DOHH2 (cell line): ENCODE results near the gene SLC11A1.
A peak's percentile ranks its signal among the peaks of the same experiment; 100 is the strongest.

Source experiments
- H3F3A ChIP-seq: fragments of 200-600 bp; sonication (generic), shearing (Covaris generic); 2 replicates; pipeline ENCODE4 v1.6.0; 2016; ENCODE audit warnings: antibody characterized with exemption, mild to moderate bottlenecking; ENCODE audit not compliant: control insufficient read depth, insufficient read depth
- H3K27ac ChIP-seq: fragments of 200-600 bp; sonication (generic); 2 replicates; pipeline ENCODE4 v1.5.1; 2014; ENCODE audit warnings: low read depth, mild to moderate bottlenecking, low read length, moderate library complexity
- H3K27me3 ChIP-seq: fragments of 200-600 bp; sonication (generic); 2 replicates; pipeline ENCODE4 v1.6.1; 2014; ENCODE audit warnings: mild to moderate bottlenecking, low read length, mixed read lengths; ENCODE audit not compliant: control insufficient read depth
- H3K36me3 ChIP-seq: fragments of 200-600 bp; sonication (generic); 2 replicates; pipeline ENCODE4 v1.6.1; 2014; ENCODE audit warnings: mild to moderate bottlenecking, low read length, moderate library complexity, mixed read lengths; ENCODE audit not compliant: control insufficient read depth
- H3K4me1 ChIP-seq: fragments of 200-600 bp; sonication (generic); 2 replicates; pipeline ENCODE4 v1.6.1; 2014; ENCODE audit warnings: mild to moderate bottlenecking, low read length, mixed read lengths; ENCODE audit not compliant: control insufficient read depth
- H3K4me2 ChIP-seq: fragments of 200-600 bp; sonication (generic); 2 replicates; pipeline ENCODE4 v1.6.0; 2014; ENCODE audit warnings: mild to moderate bottlenecking, low read length, moderate library complexity
- H3K4me3 ChIP-seq: fragments of 200-600 bp; sonication (generic); 2 replicates; pipeline ENCODE4 v1.5.1; 2014; ENCODE audit warnings: mild to moderate bottlenecking, low read length, mixed read lengths
- H3K79me2 ChIP-seq: fragments of 200-600 bp; sonication (generic); 2 replicates; pipeline ENCODE4 v1.6.1; 2014; ENCODE audit warnings: mild to moderate bottlenecking, low read length, mixed read lengths; ENCODE audit not compliant: control insufficient read depth
- H3K9me2 ChIP-seq: fragments of 200-600 bp; sonication (generic); replicated peaks from 2 replicates; pipeline ENCODE4 v1.6.1; 2014; ENCODE audit warnings: mild to moderate bottlenecking, low read length, mixed read lengths; ENCODE audit not compliant: control insufficient read depth
- H3K9me3 ChIP-seq: fragments of 200-600 bp; sonication (generic); 2 replicates; pipeline ENCODE4 v1.6.1; 2014; ENCODE audit warnings: antibody characterized with exemption, low read length, mixed read lengths; ENCODE audit not compliant: control insufficient read depth, insufficient read depth
- H4K20me1 ChIP-seq: fragments of 200-600 bp; sonication (generic); 2 replicates; pipeline ENCODE4 v1.6.0; 2014; ENCODE audit warnings: low read depth, mild to moderate bottlenecking, antibody characterized with exemption, low read length, moderate library complexity; ENCODE audit not compliant: control insufficient read depth, insufficient read depth
- EZH2phosphoT487 ChIP-seq: fragments of 200-600 bp; sonication (generic); IDR thresholded peaks from 2 replicates; pipeline ENCODE4 v1.6.1; 2017; ENCODE audit warnings: borderline replicate concordance, mild to moderate bottlenecking, antibody characterized with exemption, low read length, moderate library complexity, mixed read lengths
- TF ChIP-seq, protein P1 (sequence below): fragments of 200-600 bp; sonication (generic); IDR thresholded peaks from one replicate; pipeline ENCODE4 v1.5.1; 2014; ENCODE audit warnings: antibody characterized with exemption, mild to moderate bottlenecking, low read depth, low read length; ENCODE audit not compliant: poor library complexity, severe bottlenecking

Gene SLC11A1

DNA sequence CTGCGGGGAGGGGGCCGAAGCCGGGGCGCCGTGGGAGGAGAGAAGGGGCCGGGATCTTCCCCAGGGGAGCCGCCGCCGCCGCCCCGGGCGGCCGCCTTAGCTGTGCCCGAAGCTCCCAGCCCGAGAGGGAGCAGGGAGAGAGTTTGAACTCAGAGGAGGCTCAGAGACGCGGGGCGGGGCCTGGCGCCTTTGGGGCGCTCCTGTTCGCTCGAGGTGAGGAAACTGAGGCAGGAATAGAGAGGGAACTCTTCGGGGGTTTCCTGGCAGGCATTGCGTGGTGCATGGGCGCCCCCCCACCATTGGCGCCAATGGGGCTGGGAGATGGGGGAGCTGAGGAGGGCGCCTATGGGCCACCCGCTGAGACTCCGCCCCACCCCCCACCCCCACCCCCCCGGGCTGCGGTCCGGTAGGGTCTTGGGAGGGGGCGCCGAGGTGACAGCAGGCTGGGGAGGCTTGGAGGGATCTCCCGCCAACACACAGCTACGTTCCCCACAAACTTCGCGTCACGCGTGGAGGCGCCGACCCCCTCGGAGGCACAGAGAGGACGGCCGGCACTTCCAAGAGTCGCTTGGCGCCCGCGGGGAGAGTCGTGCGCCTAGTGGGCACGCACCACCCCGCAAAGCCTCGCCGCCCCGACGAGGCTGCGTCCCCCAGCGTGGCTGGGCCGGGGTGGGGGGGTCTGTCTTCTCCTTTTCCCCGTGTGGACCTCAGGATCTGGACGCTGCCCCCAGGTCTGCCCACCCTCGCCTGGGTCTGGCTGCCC is 18.3 kb downstream of the SLC11A1 start:
- Histone ChIP-seq H3F3A (peaks cover 15% of the 10 kb centered on the region), H3K36me3 (peaks cover 46% of the 10 kb centered on the region), H3K27ac (peak overlapping the region; percentile 77), H3K79me2 (peaks cover 47% of the 10 kb centered on the region), H4K20me1 (no peaks in the 10 kb centered on the region), H3K4me2 (peak overlapping the region; percentile 78), H3K4me3 (peak overlapping the region; percentile 81), H3K9me3 (no peaks in the 10 kb centered on the region), H3K27me3 (no peaks in the 10 kb centered on the region), H3K9me2 (no peaks in the 10 kb centered on the region), H3K4me1 (peaks cover 78% of the 10 kb centered on the region)
- TF ChIP-seq, protein P1, sequence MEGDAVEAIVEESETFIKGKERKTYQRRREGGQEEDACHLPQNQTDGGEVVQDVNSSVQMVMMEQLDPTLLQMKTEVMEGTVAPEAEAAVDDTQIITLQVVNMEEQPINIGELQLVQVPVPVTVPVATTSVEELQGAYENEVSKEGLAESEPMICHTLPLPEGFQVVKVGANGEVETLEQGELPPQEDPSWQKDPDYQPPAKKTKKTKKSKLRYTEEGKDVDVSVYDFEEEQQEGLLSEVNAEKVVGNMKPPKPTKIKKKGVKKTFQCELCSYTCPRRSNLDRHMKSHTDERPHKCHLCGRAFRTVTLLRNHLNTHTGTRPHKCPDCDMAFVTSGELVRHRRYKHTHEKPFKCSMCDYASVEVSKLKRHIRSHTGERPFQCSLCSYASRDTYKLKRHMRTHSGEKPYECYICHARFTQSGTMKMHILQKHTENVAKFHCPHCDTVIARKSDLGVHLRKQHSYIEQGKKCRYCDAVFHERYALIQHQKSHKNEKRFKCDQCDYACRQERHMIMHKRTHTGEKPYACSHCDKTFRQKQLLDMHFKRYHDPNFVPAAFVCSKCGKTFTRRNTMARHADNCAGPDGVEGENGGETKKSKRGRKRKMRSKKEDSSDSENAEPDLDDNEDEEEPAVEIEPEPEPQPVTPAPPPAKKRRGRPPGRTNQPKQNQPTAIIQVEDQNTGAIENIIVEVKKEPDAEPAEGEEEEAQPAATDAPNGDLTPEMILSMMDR: no peak
- no peak for TF ChIP-seq EZH2phosphoT487

DNA sequence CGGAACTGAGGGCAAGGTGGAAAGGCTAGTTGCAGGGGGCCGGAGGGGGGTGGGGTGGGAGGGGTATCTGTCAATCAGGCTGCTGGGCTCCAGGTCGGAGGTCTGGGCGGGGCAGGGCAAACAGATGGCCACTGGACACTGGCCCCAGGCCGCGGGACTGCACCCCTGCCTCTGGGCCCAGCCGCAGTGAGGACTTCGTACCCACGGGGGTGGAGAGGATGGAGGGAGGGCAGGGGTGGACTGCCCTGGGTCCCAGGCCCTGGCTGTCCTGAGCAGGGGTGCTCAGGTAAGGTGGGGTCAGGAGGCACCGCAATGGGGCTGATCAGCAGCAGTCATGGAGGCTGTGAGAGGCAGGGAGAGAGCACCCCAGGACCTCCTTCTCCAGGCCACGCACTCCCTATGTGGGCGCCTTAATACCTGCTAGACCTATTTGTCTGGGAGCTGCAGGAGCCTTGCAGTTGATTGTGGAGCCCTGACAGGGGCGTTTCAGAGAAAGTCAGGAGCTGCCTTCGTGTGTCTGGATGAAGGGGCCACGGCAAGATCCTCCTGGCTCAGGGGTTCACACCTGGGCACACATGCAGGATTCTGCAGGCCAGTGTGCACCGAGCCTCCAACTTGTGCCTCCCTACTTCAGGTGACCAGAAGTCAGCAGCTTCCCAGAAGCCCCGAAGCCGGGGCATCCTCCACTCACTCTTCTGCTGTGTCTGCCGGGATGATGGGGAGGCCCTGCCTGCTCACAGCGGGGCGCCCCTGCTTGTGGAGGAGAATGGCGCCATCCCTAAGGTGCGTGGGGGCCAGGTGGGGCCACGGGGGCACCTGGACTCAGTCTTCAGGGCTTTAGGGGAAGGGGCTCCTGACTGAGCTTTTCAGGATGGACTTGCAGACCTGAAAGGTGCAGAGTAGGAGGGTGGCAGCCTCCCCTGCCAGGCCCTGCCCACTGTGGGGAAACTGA is 19.1 kb downstream of the SLC11A1 start:
- Histone ChIP-seq H4K20me1 (no peaks in the 10 kb centered on the region), H3K27ac (peak overlapping the region; percentile 77; the same call in 1 of the 2 replicates), H3K4me2 (peak overlapping the region; percentile 78), H3K36me3 (peaks cover 49% of the 10 kb centered on the region), H3K9me2 (no peaks in the 10 kb centered on the region), H3K9me3 (no peaks in the 10 kb centered on the region), H3K79me2 (peaks cover 47% of the 10 kb centered on the region), H3K4me3 (peak overlapping the region; percentile 81), H3K27me3 (no peaks in the 10 kb centered on the region), H3F3A (peaks cover 15% of the 10 kb centered on the region), H3K4me1 (peaks cover 82% of the 10 kb centered on the region)
- TF ChIP-seq EZH2phosphoT487: no peak
- TF ChIP-seq, protein P1: no peak

DNA sequence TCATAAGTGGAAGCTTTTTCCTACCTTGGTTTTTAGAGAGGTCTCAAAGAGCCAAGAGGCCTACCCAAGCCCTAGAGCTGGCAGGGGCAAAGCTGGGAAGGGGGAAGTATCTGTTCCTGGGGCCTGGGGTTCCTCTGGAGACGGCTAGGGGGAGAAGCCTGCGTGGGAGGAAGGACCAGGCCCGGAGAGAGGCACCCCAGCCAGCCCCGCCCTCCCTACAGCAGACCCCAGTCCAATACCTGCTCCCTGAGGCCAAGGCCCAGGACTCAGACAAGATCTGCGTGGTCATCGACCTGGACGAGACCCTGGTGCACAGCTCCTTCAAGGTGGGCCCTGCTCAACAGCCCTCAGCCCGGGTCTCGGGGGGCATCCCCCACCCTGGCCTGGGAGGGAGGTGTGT is 19.8 kb downstream of the SLC11A1 start:
- peaks cover 80% of the 10 kb centered on the region for H3K4me1 ChIP-seq
- no peak for TF ChIP-seq EZH2phosphoT487
- TF ChIP-seq, protein P1: no peak
- no peaks in the 10 kb centered on the region for H3K9me3 ChIP-seq
- H3F3A ChIP-seq: peaks cover 9% of the 10 kb centered on the region
- no peaks in the 10 kb centered on the region for H3K9me2 ChIP-seq
- H3K4me3 ChIP-seq: peak overlapping the region; percentile 81
- H3K27ac ChIP-seq: no peak overlapping the region
- no peaks in the 10 kb centered on the region for H3K27me3 ChIP-seq
- peak overlapping the region; percentile 78 for H3K4me2 ChIP-seq
- peaks cover 47% of the 10 kb centered on the region for H3K79me2 ChIP-seq
- no peaks in the 10 kb centered on the region for H4K20me1 ChIP-seq
- H3K36me3 ChIP-seq: peaks cover 49% of the 10 kb centered on the region
